GM12891 (cell line): ENCODE measurements around the gene SPTBN4.
A peak's percentile ranks its signal among the peaks of the same experiment; 100 is the strongest.
"Not testable (repeated sequence)": the region's sequence is repeated elsewhere in the genome, so short reads cannot be mapped to it uniquely, and the experiment has no call there.

Experiments
- DNase-seq: peaks from one replicate; pipeline ENCODE4 v3.0.0; 2011; ENCODE audit warnings: low spot score; ENCODE audit not compliant: insufficient read length
- FAIRE-seq: peaks from 2 replicates; lab custom pipeline; 2011; peaks lifted over from hg19 to GRCh38; lab: Jason Lieb, UNC
- PAX5 ChIP-seq: IDR thresholded peaks from 2 replicates; pipeline ENCODE4 v1.6.1; 2011; ENCODE audit warnings: low read length, moderate library complexity, mild to moderate bottlenecking; ENCODE audit not compliant: insufficient read depth, severe bottlenecking
- POLR2A ChIP-seq: IDR thresholded peaks from 2 replicates; pipeline ENCODE4 v1.6.1; 2011; ENCODE audit warnings: low read depth, low read length, control low read depth
- POLR2AphosphoS5 ChIP-seq: IDR thresholded peaks from 2 replicates; pipeline ENCODE4 v1.6.1; 2011; ENCODE audit warnings: low read depth, low read length, control low read depth
- POU2F2 ChIP-seq: IDR thresholded peaks from 2 replicates; pipeline ENCODE4 v1.6.1; 2011; ENCODE audit warnings: low read depth, mild to moderate bottlenecking, control low read depth, low read length, moderate library complexity
- SPI1 ChIP-seq: IDR thresholded peaks from 2 replicates; pipeline ENCODE4 v1.6.1; 2011; ENCODE audit warnings: low read depth, low read length, control low read depth
- TAF1 ChIP-seq: IDR thresholded peaks from 2 replicates; pipeline ENCODE4 v1.6.1; 2011; ENCODE audit warnings: low read depth, low read length, control low read depth

SPTBN4 gene

DNA sequence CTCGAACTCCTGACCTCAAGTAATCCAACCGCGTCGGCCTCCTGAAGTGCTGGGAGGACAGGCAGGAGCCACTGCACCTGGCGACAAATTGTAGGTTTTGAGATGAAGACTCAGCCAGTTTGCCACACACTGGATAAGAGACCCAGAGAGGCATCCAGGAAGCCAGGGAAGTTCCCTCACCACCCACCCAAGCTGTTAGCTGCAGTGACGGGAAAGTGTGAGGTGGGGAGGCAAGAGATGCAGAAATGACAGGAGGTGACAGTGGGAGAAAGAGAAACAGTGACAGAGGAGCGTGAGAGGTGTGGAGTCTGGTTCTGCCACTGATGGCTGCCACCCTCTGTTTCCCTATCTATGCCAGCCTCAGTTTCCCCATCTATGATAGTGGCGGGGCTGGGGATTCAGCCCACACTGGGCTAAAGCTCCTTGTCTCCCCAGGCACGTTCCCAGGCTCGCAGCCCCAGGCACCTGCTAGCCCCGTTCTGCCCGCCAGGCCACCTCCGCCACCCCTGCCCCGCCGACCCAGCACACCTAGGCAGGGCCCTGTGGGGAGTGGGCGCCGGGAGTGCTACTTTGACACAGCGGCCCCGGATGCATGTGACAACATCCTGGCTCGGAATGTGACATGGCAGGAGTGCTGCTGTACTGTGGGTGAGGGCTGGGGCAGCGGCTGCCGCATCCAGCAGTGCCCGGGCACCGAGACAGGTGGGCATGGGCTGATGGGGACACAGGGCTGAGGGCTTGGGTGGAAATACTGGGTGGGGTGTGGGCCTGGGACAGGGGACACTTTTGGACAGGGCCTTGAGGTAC lies 155.4 kb downstream of the SPTBN4 start:
- no peak for DNase-seq
- TF ChIP-seq PAX5 (no peak), SPI1 (no peak), POLR2A (no peak)

DNA sequence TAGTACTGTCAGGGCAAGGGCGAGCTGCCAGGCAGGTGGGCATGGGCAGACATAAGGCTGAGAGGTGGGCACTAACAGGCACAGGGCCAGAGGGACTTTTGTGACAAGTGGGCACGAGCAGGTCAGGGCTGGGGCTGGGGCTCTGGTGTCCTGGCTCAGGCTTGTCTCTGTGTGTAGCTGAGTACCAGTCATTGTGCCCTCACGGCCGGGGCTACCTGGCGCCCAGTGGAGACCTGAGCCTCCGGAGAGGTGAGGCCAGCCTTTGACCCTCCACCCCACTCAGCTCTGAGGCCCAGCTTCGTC lies 155.9 kb downstream of the SPTBN4 start:
- TF ChIP-seq PAX5 (no peak), POLR2AphosphoS5 (no peak)
- no peak for DNase-seq
- FAIRE-seq = no peak

More for the DNA sequence above, 155.4 kb downstream of the SPTBN4 start:
- FAIRE-seq = no peak

DNA sequence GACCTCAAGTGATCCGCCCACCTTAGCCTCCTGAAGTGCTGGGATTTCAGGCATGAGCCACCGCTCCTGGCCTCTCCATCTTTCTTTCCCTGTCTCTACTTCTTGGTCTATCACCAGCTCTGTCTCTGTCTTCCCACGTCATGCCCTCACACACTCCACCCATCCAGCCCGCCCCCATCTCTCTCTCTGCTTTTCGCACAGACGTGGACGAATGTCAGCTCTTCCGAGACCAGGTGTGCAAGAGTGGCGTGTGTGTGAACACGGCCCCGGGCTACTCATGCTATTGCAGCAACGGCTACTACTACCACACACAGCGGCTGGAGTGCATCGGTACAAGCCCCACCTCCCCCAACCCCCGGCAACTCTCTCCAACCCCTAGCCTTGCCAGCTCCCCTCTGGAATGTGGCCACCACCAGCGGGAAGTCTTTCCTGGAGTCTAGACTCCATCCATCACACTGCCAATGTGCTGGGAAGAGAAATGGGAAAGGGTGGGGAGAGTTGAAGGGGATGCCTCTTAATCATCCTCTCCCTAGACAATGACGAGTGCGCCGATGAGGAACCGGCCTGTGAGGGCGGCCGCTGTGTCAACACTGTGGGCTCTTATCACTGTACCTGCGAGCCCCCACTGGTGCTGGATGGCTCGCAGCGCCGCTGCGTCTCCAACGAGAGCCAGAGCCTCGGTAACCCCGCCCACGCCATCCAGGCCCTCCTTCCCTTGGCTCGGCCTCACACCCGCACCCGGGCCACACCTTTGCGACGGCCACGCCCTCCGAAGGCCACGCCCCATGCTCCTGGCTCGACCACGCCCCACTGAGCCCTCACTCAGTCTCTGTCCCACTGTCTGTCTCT lies 156.8 kb downstream of the SPTBN4 start:
- DNase-seq (no peak), FAIRE-seq (no peak)
- no peak for TF ChIP-seq POLR2A
- no peak for TF ChIP-seq POU2F2
- TF ChIP-seq PAX5 = no peak
- TF ChIP-seq TAF1 = no peak
- TF ChIP-seq SPI1 = no peak
- TF ChIP-seq POLR2AphosphoS5 = no peak

DNA sequence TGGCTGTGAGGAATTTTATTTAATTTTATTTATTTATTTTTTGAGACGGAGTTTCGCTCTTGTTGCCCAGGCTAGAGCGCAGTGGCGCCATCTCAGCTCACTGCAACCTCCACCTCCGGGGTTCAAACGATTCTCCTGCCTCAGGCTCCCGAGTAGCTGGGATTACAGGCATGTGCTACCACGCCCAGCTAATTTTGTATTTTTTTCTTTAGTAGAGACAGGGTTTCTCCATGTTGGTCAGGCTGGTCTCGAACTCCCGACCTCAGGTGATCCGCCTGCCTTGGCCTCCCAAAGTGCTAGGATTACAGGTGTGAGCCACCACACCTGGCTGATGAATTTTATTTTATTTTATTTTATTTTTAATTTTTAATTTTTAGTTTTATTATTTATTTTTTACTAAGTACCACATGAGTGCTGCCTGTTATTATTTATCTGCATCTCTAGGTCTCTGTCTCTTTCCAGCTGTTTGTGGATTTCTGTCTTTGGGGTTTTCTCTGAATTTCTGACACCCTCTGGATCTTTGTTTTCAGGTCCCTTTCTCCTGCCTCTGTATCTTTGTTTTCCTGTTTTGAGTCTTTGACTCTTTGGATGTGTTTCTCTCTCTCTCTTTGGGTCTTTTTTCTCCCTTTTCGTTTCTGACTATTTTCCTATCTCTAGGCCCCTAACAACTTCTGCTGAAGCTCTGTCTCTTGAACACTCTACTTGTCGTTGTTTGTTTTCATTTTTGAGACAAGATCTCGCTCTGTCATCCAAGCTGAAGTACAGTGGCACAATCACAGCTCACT lies 157.8 kb downstream of the SPTBN4 start:
- not testable (repeated sequence) for FAIRE-seq, DNase-seq

DNA sequence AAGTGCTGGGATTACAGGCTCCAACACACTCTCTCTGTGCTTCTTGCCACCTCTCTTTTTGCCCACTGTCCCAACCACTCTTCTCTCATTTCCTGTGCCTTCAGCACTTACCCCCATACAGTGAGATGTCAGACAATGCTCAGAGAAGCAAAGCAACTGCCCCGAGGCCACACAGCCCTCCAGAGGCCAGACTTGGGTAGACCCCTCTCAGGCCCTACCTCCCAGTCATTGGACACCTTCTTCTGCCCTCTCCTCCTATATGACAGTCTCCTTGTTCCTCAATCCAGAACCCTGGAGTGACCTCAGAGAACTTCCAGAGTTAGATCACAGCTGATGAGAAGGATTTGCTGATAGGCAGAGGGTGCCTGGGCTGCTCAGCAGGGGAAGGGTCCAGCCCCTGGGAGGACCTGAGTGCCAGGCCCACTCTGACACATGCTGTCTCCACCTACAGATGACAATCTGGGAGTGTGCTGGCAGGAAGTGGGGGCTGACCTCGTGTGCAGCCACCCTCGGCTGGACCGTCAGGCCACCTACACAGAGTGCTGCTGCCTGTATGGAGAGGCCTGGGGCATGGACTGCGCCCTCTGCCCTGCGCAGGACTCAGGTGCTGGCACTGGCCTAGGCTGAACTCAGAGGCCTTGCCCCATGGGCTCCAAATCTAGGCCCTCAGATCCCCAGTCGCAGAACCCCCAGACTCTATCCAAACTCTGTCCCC lies 158.8 kb downstream of the SPTBN4 start:
- DNase-seq (no peak), FAIRE-seq (peak; percentile 5)
- TF ChIP-seq SPI1 (no peak), PAX5 (no peak), POU2F2 (no peak)
